Tibial nerve (tissue), 4 donors: ENCODE results near the gene PTPRD.

Source experiments
- EP300 ChIP-seq, 2 donors: sonication (generic); formaldehyde crosslinking; IDR thresholded peaks; one replicate each; pipeline ENCODE4 v1.6.1; 2017; ENCODE audit warnings: antibody characterized with exemption in 2 of 2, mild to moderate bottlenecking in 1 of 2
- TF ChIP-seq, protein P1 (sequence below), 5 experiments: fragments of 200-600 bp in 3 of 5; fragments of 450-650 bp in 2 of 5; sonication (generic) in 3 of 5; IDR thresholded peaks; one replicate each; pipeline ENCODE4 v1.5.1; 2016 to 2019; ENCODE audit warnings: antibody characterized with exemption in 5 of 5, mild to moderate bottlenecking in 3 of 5, moderate library complexity in 2 of 5

DNA sequence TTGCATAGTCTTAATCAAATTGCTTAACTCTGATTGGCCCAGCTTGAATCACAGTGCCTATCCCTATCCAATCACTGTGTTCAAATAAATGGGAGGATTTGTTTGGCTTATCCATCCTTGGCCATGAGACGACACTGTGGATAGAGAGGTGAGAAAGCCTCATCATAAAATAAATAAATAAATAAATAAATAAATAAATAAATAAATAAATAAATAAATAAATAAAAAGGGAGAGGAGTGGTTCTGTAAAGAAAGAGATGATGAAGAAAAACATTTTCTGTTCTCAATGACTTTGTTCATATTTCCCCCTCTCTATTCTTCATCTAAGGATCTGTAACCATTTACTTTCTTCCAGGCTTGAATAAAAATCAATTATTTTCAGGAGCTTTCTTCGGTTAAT is 74.7 kb downstream of the PTPRD start:
- TF ChIP-seq, protein P1, sequence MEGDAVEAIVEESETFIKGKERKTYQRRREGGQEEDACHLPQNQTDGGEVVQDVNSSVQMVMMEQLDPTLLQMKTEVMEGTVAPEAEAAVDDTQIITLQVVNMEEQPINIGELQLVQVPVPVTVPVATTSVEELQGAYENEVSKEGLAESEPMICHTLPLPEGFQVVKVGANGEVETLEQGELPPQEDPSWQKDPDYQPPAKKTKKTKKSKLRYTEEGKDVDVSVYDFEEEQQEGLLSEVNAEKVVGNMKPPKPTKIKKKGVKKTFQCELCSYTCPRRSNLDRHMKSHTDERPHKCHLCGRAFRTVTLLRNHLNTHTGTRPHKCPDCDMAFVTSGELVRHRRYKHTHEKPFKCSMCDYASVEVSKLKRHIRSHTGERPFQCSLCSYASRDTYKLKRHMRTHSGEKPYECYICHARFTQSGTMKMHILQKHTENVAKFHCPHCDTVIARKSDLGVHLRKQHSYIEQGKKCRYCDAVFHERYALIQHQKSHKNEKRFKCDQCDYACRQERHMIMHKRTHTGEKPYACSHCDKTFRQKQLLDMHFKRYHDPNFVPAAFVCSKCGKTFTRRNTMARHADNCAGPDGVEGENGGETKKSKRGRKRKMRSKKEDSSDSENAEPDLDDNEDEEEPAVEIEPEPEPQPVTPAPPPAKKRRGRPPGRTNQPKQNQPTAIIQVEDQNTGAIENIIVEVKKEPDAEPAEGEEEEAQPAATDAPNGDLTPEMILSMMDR (IDR thresholded peaks at IDR 0.05): no peak
- TF ChIP-seq EP300 (IDR thresholded peaks at IDR 0.05): no peak
